ENCODE results near the gene FCHSD2. TPM values are rescaled to one million over a fixed set of nuclear protein-coding genes. Genes with fewer than 3 reads are reported as not detected.
A peak's percentile ranks its signal among the peaks of the same experiment; 100 is the strongest.
"Not testable (repeated sequence)": the region's sequence is repeated elsewhere in the genome, so short reads cannot be mapped to it uniquely, and the experiment has no call there.

FCHSD2 gene
- total and polyA plus RNA-seq, 2 donors (not counting 1 experiment from before 2014, with no cell fraction given), result 113 to 189 TPM

DNA sequence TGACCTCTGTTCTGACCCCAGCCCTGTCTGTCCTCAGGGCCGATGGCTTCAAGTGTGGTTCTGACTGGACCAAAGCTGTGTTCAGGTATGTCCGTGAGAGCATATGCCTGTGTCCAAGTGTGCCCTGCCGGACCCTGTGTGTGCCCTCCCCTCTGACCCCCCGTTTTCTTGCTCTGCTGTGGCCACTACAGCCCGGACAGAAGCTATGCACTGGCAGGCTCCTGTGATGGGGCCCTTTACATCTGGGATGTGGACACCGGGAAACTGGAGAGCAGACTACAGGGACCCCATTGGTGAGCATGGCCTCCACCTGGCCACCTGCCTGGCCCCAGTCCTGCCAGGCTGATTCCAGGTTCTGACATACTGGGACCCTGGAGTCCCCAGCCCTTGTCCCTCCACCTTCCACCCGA, 313.4 kb downstream of the FCHSD2 start:
- CTCF ChIA-PET, result interaction anchor here (1.1 to 9.3 kb wide), 6 partner anchors 18 to 408 kb away, joined by 4 to 126 read pairs (median 6); no protein-coding TSS in a partner anchor

DNA sequence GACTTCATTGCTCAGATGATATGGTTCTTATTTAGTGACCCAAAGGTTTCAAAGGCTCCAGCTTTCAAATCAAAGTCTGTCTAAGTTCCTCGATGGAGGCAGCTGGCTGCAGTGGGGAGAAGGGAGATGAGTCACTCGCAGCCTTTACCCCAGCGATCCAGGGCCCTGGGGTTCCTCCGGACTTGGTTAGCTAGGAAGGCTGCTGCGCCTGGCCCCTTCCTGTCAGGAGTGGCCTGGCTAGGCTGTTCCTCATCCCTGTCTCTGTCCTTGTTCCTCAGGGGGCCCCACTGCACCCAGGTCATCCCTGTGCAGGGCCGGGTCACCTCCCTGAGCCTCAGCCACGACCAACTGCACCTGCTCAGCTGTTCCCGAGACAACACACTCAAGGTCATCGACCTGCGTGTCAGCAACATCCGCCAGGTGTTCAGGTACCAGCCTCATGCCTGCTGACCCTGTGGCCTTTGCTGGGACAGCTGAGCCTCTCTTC, 314.0 kb downstream of the FCHSD2 start:
- Mint-ChIP-seq H3K27me3 (no peaks in the 10 kb centered on the region), H3K27ac (peak overlapping the region; percentile 77), H3K9me3 (ENCODE audit: insufficient read depth) (no peaks in the 10 kb centered on the region), H3K4me1 (peaks cover 41% of the 10 kb centered on the region), H3K4me3 (no peak overlapping the region)
- intact Hi-C loops (cut with micrococcal nuclease), result no loop called here
- POLR2A ChIA-PET, result interaction anchor here (2.5 kb wide), 1 partner anchor 12 kb away, joined by 6 read pairs; no protein-coding TSS in a partner anchor
- Histone ChIP-seq H3K27me3 (replicated peaks in 1 of 4; ENCODE audit: control extremely low read depth in 1 of 4, control insufficient read depth in 3 of 4, insufficient read depth in 4 of 4, low read length in 3 of 4) (no peaks in the 10 kb centered on the region), H4K20me1 (ENCODE audit: control insufficient read depth, insufficient read depth, low read length, poor library complexity, severe bottlenecking) (peaks cover 32% of the 10 kb centered on the region), H2AFZ (ENCODE audit: insufficient read depth, low read depth, low read length, poor library complexity, severe bottlenecking) (no peak overlapping the region), H3K9me3 (ENCODE audit: control extremely low read depth in 1 of 3, control insufficient read depth in 2 of 3, insufficient read depth in 1 of 3, low read length in 2 of 3) (no peaks in the 10 kb centered on the region), H3K4me2 (replicated peaks; ENCODE audit: low read depth, low read length, poor library complexity, severe bottlenecking) (no peak overlapping the region), H3K27ac (ENCODE audit: low read length in 2 of 2) (peak overlapping the region; percentile 38 to 54), H3K36me3 (replicated peaks in 1 of 2; ENCODE audit: control extremely low read depth in 1 of 2, control insufficient read depth in 1 of 2, extremely low read depth in 1 of 2, insufficient read depth in 2 of 2, low read length in 1 of 2) (peaks cover 0 to 71% of the 10 kb centered on the region in 2 experiments), H3K4me1 (ENCODE audit: control insufficient read depth in 2 of 2, insufficient read depth in 2 of 2, low read length in 2 of 2) (peaks cover 0 to 21% of the 10 kb centered on the region in 2 donors), H3K9ac (ENCODE audit: low read length) (no peak overlapping the region), H3K4me3 (ENCODE audit: control extremely low read depth in 1 of 5, extremely low read depth in 1 of 5, insufficient read depth in 1 of 5, low read depth in 2 of 5, low read length in 4 of 5) (no peak overlapping the region), H3K79me2 (ENCODE audit: control insufficient read depth, insufficient read depth, low read length) (no peaks in the 10 kb centered on the region)
- no peak for ATAC-seq (ENCODE audit: low read depth)
- DNase-seq, result peak; percentile 33
- CTCF ChIA-PET, result interaction anchor here (1.1 to 9.3 kb wide), 8 partner anchors 11 to 409 kb away, joined by 4 to 126 read pairs (median 5); partner anchors contain the start of gene STARD10
- TF ChIP-seq, protein P1, sequence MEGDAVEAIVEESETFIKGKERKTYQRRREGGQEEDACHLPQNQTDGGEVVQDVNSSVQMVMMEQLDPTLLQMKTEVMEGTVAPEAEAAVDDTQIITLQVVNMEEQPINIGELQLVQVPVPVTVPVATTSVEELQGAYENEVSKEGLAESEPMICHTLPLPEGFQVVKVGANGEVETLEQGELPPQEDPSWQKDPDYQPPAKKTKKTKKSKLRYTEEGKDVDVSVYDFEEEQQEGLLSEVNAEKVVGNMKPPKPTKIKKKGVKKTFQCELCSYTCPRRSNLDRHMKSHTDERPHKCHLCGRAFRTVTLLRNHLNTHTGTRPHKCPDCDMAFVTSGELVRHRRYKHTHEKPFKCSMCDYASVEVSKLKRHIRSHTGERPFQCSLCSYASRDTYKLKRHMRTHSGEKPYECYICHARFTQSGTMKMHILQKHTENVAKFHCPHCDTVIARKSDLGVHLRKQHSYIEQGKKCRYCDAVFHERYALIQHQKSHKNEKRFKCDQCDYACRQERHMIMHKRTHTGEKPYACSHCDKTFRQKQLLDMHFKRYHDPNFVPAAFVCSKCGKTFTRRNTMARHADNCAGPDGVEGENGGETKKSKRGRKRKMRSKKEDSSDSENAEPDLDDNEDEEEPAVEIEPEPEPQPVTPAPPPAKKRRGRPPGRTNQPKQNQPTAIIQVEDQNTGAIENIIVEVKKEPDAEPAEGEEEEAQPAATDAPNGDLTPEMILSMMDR (IDR thresholded peaks at IDR 0.05), result no peak
- TF ChIP-seq EZH2 (IDR thresholded peaks at IDR 0.05; ENCODE audit: borderline replicate concordance, insufficient read depth, low read depth, low read length, poor library complexity, severe bottlenecking), result no peak
- 87% methylated on average over 10 of the region's 11 CpGs for WGBS (ENCODE audit: insufficient coverage)

More for the DNA sequence above, 313.4 kb downstream of the FCHSD2 start:
- Mint-ChIP-seq H3K9me3 (ENCODE audit: insufficient read depth) (no peaks in the 10 kb centered on the region), H3K4me1 (peaks cover 36% of the 10 kb centered on the region), H3K27me3 (no peaks in the 10 kb centered on the region), H3K4me3 (no peak overlapping the region), H3K27ac (peak overlapping the region; percentile 65)
- no peaks in the 10 kb centered on the region for H3K27me3 ChIP-seq (replicated peaks in 1 of 4; ENCODE audit: control extremely low read depth in 1 of 4, control insufficient read depth in 3 of 4, insufficient read depth in 4 of 4, low read length in 3 of 4)
- WGBS (ENCODE audit: insufficient coverage), result 97% methylated on average over 7 of the region's 7 CpGs
- no peaks in the 10 kb centered on the region for H3K79me2 ChIP-seq (ENCODE audit: control insufficient read depth, insufficient read depth, low read length)
- no peak overlapping the region for H3K9ac ChIP-seq (ENCODE audit: low read length)
- H3K9me3 ChIP-seq (ENCODE audit: control extremely low read depth in 1 of 3, control insufficient read depth in 2 of 3, insufficient read depth in 1 of 3, low read length in 2 of 3), result no peaks in the 10 kb centered on the region
- no peak for TF ChIP-seq EZH2 (IDR thresholded peaks at IDR 0.05; ENCODE audit: borderline replicate concordance, insufficient read depth, low read depth, low read length, poor library complexity, severe bottlenecking)
- TF ChIP-seq, protein P1 (IDR thresholded peaks at IDR 0.05), result no peak
- no peak overlapping the region for H2AFZ ChIP-seq (ENCODE audit: insufficient read depth, low read depth, low read length, poor library complexity, severe bottlenecking)
- intact Hi-C loops (cut with micrococcal nuclease), result no loop called here
- H4K20me1 ChIP-seq (ENCODE audit: control insufficient read depth, insufficient read depth, low read length, poor library complexity, severe bottlenecking), result peaks cover 27% of the 10 kb centered on the region
- H3K4me3 ChIP-seq (ENCODE audit: control extremely low read depth in 1 of 5, extremely low read depth in 1 of 5, insufficient read depth in 1 of 5, low read depth in 2 of 5, low read length in 4 of 5), result no peak overlapping the region
- peak overlapping the region; percentile 38 to 54 for H3K27ac ChIP-seq (ENCODE audit: low read length in 2 of 2)
- ATAC-seq (ENCODE audit: low read depth) (no peak), DNase-seq (no peak)
- POLR2A ChIA-PET, result interaction anchor here (2.5 kb wide), 1 partner anchor 13 kb away, joined by 6 read pairs; no protein-coding TSS in a partner anchor
- H3K4me2 ChIP-seq (replicated peaks; ENCODE audit: low read depth, low read length, poor library complexity, severe bottlenecking), result no peak overlapping the region
- H3K4me1 ChIP-seq (ENCODE audit: control insufficient read depth in 2 of 2, insufficient read depth in 2 of 2, low read length in 2 of 2), result peaks cover 0 to 15% of the 10 kb centered on the region in 2 donors
- H3K36me3 ChIP-seq (replicated peaks in 1 of 2; ENCODE audit: control extremely low read depth in 1 of 2, control insufficient read depth in 1 of 2, extremely low read depth in 1 of 2, insufficient read depth in 2 of 2, low read length in 1 of 2), result peaks cover 0 to 71% of the 10 kb centered on the region in 2 experiments

GRCh38 chr11:72827656-72828055, 314.5 kb downstream of the FCHSD2 start:
- ATAC-seq (ENCODE audit: low read depth); H3K4me3 ChIP-seq (ENCODE audit: control extremely low read depth in 1 of 5, extremely low read depth in 1 of 5, insufficient read depth in 1 of 5, low read depth in 2 of 5, low read length in 4 of 5); H3K4me2 ChIP-seq (replicated peaks; ENCODE audit: low read depth, low read length, poor library complexity, severe bottlenecking); H3K9me3 Mint-ChIP-seq (ENCODE audit: insufficient read depth); H3K27me3 Mint-ChIP-seq; H3K9me3 ChIP-seq (ENCODE audit: control extremely low read depth in 1 of 3, control insufficient read depth in 2 of 3, insufficient read depth in 1 of 3, low read length in 2 of 3); H3K27me3 ChIP-seq (replicated peaks in 1 of 4; ENCODE audit: control extremely low read depth in 1 of 4, control insufficient read depth in 3 of 4, insufficient read depth in 4 of 4, low read length in 3 of 4); H3K79me2 ChIP-seq (ENCODE audit: control insufficient read depth, insufficient read depth, low read length); H3K4me3 Mint-ChIP-seq; H2AFZ ChIP-seq (ENCODE audit: insufficient read depth, low read depth, low read length, poor library complexity, severe bottlenecking); H3K9ac ChIP-seq (ENCODE audit: low read length); intact Hi-C loops (cut with micrococcal nuclease): not testable (repeated sequence)
- Histone ChIP-seq H3K27ac (ENCODE audit: low read length in 2 of 2) (peak overlapping the region; percentile 38 to 54), H3K36me3 (replicated peaks in 1 of 2; ENCODE audit: control extremely low read depth in 1 of 2, control insufficient read depth in 1 of 2, extremely low read depth in 1 of 2, insufficient read depth in 2 of 2, low read length in 1 of 2) (peaks cover 0 to 71% of the 10 kb centered on the region in 2 experiments), H4K20me1 (ENCODE audit: control insufficient read depth, insufficient read depth, low read length, poor library complexity, severe bottlenecking) (peaks cover 35% of the 10 kb centered on the region), H3K4me1 (ENCODE audit: control insufficient read depth in 2 of 2, insufficient read depth in 2 of 2, low read length in 2 of 2) (peaks cover 3 to 26% of the 10 kb centered on the region in 2 donors)
- DNase-seq, result peak; percentile 47
- ChIA-PET CTCF (interaction anchor here (1.1 to 9.3 kb wide), 7 partner anchors 10 to 409 kb away, joined by 4 to 126 read pairs (median 5); partner anchors contain the start of gene STARD10), POLR2A (interaction anchor here (2.5 kb wide), 1 partner anchor 12 kb away, joined by 6 read pairs; no protein-coding TSS in a partner anchor)
- Mint-ChIP-seq H3K27ac (peak overlapping the region; percentile 77), H3K4me1 (peaks cover 46% of the 10 kb centered on the region)
- 87% methylated on average over 5 of the region's 11 CpGs for WGBS (ENCODE audit: insufficient coverage)

All from B cell (primary cell).